Myocyte (in vitro differentiated cells): ENCODE data around the gene NR2C2. TPM values are rescaled to one million over a fixed set of nuclear protein-coding genes. Genes with fewer than 3 reads are reported as not detected.
A peak's percentile ranks its signal among the peaks of the same experiment; 100 is the strongest.

Experiments used
- DNase-seq: peaks from one replicate; pipeline ENCODE4 v3.0.0-alpha.2; 2012; ENCODE audit warnings: low read depth
- total RNA-seq: library from RNA; depleted of rRNA; stranded (reverse); fragments of >200 nt; gene quantifications from 2 replicates; pipeline ENCODE4 v1.2.3, GENCODE V29; 2014

Gene NR2C2
- total RNA-seq, 1 donor from 2014 or later: 25.5 TPM

DNA sequence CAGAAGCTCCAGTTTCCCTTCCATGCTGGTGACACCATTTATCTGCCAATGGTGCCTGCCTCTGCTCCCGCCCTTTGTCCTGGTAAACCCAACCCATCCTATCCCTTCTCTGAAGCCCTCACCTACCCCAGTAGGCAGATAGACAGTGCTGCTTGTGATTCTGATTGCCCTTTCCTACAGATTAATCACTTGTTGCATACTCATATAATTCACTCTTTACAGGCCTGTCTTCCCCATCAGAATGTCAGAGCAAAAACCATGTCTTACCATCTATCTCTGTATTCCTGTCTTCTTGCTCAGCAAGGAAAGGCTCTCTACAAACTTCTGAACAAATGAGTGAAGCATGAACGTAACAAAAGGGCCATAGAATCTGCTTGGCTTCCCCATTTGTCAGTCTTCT is 69.8 kb downstream of the NR2C2 start:
- DNase-seq: no peak

- no peak for DNase-seq
Measured at GRCh38 chr3:15023249-15023648, 75.9 kb downstream of the NR2C2 start.

- no peak for DNase-seq
Measured at GRCh38 chr3:15023719-15024118, 76.3 kb downstream of the NR2C2 start.

DNA sequence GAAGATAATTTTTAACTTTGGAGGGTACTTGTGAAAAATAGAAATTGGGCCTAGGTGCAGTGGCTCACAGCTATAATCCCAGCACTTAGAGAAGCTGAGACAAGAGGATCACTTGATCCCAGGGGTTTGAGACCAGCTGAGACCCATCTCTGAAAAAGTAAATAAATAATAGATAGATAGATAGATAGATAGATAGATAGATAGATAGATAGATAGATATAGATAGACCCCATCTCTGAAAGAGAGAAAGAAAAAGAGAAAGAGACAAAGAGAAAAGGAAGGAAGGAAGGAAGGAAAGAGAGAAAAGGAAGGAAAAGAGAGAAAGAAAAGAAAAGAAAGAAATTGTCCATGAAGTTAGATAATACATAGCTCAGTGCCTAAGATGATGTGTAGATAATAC is 82.2 kb downstream of the NR2C2 start:
- DNase-seq: no peak

GRCh38 chr3:15032650-15033049 is 85.3 kb downstream of the NR2C2 start:
- DNase-seq: peak; percentile 14

DNA sequence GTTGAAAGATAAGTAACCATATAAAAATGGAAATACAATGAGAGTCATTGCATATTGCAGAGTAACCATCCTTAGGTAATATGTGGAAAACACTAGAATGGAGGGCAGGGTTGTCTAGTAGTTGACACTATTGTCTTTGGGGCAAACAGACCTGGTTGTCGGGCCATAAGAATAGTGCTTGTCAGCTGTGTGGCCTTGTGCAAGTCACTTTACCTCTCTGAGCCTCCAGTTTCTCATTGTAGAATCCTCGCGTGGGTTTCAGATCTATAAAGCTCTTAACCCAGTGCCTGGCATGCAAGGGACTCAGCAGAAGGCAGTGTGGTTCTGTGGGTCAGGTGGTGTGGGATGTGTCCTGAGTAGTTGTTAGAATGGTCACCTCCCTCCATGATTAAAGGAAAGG is 85.7 kb downstream of the NR2C2 start:
- peak; percentile 26 for DNase-seq

DNA sequence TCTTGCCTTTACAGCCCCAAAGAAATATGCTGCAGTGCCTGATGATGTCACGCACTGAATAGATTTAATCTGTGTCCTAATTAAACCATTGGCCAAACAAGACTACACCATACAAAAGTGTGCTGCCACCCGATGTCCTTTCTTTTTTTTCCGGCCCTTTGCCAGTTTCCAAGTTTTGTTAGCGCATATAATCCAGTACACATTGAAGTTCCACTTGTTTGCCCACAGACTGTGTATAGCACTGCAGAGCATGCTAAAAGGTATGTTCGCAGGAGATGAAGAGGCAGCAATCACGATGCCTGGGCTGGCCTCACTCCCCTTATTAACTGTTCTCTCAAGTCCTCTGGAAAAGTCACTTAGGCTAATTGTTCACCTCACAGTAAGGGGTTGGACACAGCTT is 90.9 kb downstream of the NR2C2 start:
- DNase-seq: no peak

GRCh38 chr3:15040844-15041243 is 93.5 kb downstream of the NR2C2 start:
- DNase-seq: no peak

DNA sequence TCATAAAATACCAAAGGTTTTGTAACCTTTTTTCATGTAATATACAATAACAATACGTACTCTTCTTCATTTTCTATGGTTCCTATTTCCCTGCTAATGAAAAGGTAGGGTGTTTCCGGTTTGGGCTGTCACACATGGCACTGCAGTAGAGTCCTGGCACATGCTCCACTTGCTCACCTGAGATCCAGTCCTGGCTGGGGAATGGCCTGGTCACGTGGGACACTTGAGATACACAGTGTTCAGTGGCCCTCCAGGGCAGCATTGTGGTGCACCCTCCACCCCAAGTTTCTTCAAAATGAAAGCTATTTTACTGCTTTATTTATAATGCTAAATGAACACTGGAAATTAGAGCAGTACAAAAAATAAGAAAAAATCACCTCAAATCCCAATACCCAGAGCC is 94.6 kb downstream of the NR2C2 start:
- no peak for DNase-seq

DNA sequence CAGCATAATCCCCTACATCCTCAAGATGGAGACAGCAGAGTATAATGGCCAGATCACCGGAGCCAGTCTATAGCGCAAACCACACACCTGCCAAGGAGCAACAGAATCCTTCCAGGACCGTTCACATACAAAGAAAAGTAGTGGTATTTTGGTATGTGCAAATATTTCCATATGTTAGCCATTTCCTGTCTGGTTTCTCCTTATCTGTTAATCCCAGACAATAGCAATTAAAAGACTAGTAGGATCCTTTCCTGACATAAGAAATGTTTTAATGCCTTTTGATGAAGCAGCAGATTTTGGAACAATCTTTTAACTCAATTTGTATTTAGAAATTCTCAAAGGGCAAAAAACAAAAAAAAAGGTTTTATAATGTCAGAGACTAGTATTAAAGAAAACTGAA is 95.6 kb downstream of the NR2C2 start:
- no peak for DNase-seq

- DNase-seq: no peak
Measured at GRCh38 chr3:15043408-15044171, 96.2 kb downstream of the NR2C2 start.

GRCh38 chr3:15044326-15044725 is 96.9 kb downstream of the NR2C2 start:
- DNase-seq: no peak

DNA sequence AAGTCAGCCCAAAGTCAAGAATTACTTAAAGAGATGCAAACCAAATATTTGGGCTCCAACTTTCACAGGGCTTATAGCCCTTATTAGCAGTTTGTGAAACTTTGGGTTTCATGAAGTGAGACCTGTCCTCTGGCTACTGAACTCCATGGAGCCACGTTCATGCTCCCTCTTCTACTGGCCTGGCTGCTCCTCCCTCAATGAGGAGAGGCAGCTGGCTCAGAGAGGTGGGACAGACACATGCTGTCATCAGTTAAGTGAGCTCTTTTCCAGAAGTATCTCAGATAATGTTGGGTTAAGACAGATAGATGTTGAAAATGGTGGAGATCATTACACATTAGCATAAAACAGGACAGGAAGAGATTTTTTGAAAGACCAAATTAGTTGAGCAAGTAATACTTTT is 98.3 kb downstream of the NR2C2 start:
- no peak for DNase-seq

DNA sequence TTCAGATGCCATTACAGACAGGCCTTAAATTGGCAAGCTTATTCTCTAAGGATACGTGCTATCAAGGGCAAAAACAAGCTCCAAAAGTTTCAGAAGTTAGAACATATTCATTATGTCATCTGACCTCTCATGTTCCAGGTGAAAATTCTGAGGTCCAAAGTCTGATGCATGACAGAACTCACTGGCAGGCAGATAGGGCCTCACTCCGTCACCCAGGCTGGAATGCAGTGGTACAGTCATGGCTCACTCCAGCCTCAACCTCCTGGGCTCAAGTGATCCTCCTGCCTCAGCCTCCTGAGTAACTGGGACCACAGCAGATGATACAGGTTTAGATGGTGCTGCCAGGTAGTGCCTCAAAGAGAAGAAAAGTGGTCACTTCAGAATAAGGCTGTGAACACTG is 102.2 kb downstream of the NR2C2 start:
- DNase-seq: no peak

GRCh38 chr3:15050405-15051092 is 103.2 kb downstream of the NR2C2 start:
- no peak for DNase-seq

- DNase-seq: peak; percentile 29
Measured at GRCh38 chr3:15051531-15051930, 104.1 kb downstream of the NR2C2 start.

GRCh38 chr3:15052335-15053242 is 105.2 kb downstream of the NR2C2 start:
- DNase-seq: peak; percentile 70

- DNase-seq: no peak
Measured at GRCh38 chr3:15053541-15053940, 106.2 kb downstream of the NR2C2 start.

- peak; percentile 45 for DNase-seq
Measured at GRCh38 chr3:15055019-15055557, 107.7 kb downstream of the NR2C2 start.

- peak; percentile 36 for DNase-seq
Measured at GRCh38 chr3:15056676-15057404, 109.5 kb downstream of the NR2C2 start.

GRCh38 chr3:15060029-15060428 is 112.6 kb downstream of the NR2C2 start:
- DNase-seq: no peak
